Measurements from ENCODE around the gene ARHGEF4.

- TF ChIP-seq, protein P1, sequence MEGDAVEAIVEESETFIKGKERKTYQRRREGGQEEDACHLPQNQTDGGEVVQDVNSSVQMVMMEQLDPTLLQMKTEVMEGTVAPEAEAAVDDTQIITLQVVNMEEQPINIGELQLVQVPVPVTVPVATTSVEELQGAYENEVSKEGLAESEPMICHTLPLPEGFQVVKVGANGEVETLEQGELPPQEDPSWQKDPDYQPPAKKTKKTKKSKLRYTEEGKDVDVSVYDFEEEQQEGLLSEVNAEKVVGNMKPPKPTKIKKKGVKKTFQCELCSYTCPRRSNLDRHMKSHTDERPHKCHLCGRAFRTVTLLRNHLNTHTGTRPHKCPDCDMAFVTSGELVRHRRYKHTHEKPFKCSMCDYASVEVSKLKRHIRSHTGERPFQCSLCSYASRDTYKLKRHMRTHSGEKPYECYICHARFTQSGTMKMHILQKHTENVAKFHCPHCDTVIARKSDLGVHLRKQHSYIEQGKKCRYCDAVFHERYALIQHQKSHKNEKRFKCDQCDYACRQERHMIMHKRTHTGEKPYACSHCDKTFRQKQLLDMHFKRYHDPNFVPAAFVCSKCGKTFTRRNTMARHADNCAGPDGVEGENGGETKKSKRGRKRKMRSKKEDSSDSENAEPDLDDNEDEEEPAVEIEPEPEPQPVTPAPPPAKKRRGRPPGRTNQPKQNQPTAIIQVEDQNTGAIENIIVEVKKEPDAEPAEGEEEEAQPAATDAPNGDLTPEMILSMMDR (IDR thresholded peaks at IDR 0.05) = no peak
- TF ChIP-seq, protein P2, sequence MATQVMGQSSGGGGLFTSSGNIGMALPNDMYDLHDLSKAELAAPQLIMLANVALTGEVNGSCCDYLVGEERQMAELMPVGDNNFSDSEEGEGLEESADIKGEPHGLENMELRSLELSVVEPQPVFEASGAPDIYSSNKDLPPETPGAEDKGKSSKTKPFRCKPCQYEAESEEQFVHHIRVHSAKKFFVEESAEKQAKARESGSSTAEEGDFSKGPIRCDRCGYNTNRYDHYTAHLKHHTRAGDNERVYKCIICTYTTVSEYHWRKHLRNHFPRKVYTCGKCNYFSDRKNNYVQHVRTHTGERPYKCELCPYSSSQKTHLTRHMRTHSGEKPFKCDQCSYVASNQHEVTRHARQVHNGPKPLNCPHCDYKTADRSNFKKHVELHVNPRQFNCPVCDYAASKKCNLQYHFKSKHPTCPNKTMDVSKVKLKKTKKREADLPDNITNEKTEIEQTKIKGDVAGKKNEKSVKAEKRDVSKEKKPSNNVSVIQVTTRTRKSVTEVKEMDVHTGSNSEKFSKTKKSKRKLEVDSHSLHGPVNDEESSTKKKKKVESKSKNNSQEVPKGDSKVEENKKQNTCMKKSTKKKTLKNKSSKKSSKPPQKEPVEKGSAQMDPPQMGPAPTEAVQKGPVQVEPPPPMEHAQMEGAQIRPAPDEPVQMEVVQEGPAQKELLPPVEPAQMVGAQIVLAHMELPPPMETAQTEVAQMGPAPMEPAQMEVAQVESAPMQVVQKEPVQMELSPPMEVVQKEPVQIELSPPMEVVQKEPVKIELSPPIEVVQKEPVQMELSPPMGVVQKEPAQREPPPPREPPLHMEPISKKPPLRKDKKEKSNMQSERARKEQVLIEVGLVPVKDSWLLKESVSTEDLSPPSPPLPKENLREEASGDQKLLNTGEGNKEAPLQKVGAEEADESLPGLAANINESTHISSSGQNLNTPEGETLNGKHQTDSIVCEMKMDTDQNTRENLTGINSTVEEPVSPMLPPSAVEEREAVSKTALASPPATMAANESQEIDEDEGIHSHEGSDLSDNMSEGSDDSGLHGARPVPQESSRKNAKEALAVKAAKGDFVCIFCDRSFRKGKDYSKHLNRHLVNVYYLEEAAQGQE (IDR thresholded peaks at IDR 0.05; ENCODE audit: insufficient read depth in 1 of 2, low read depth in 2 of 2, low read length in 1 of 2) = no peak
- TF ChIP-seq SIN3A (IDR thresholded peaks at IDR 0.05; ENCODE audit: borderline replicate concordance, insufficient read depth, low read depth, low read length) = no peak
- peak; percentile 88 for TF ChIP-seq TCF7L2 (IDR thresholded peaks at IDR 0.05; ENCODE audit: low read depth, low read length)
These were observed 256.4 kb downstream of the ARHGEF4 start, which contains the start of gene FAM168B for GRCh38 chr2:131093006-131093695.
